SU-DHL-6 (cell line): ENCODE measurements around the gene CNOT1.

Source experiments
- H2AFZ ChIP-seq: fragments of 200-600 bp; sonication (generic); 2 replicates; pipeline ENCODE4 v1.6.1; 2014; ENCODE audit warnings: low read depth, mild to moderate bottlenecking, moderate library complexity, mixed read lengths, antibody characterized with exemption, low read length; ENCODE audit not compliant: severe bottlenecking
- H3F3A ChIP-seq: fragments of 200-600 bp; shearing (Covaris generic); 2 replicates; pipeline ENCODE4 v1.6.0; 2016; ENCODE audit warnings: antibody characterized with exemption, mild to moderate bottlenecking; ENCODE audit not compliant: insufficient read depth
- H3K27ac ChIP-seq: fragments of 200-600 bp; sonication (generic); 2 replicates; pipeline ENCODE4 v1.5.1; 2016; ENCODE audit warnings: low read depth, mild to moderate bottlenecking, low read length, moderate library complexity, mixed read lengths
- H3K27me3 ChIP-seq: fragments of 200-600 bp; sonication (generic), shearing (Covaris generic); 2 replicates; pipeline ENCODE4 v1.6.0; 2014; ENCODE audit warnings: mild to moderate bottlenecking, low read length
- H3K36me3 ChIP-seq: fragments of 200-600 bp; sonication (generic); 2 replicates; pipeline ENCODE4 v1.6.1; 2014; ENCODE audit warnings: mild to moderate bottlenecking, low read length, mixed read lengths
- H3K4me2 ChIP-seq: fragments of 300-600, 200-600 bp; shearing (Covaris generic), sonication (generic); 2 replicates; pipeline ENCODE4 v1.6.0; 2014; ENCODE audit warnings: low read length, low read depth, mild to moderate bottlenecking; ENCODE audit not compliant: poor library complexity, severe bottlenecking
- H3K4me3 ChIP-seq: fragments of 200-600 bp; sonication (generic); 2 replicates; pipeline ENCODE4 v1.5.1; 2014; ENCODE audit warnings: antibody characterized with exemption, low read length, mild to moderate bottlenecking, mixed read lengths; ENCODE audit not compliant: insufficient read depth, poor library complexity, severe bottlenecking
- H3K79me2 ChIP-seq: fragments of 200-600 bp; sonication (generic); 2 replicates; pipeline ENCODE4 v1.6.1; 2014; ENCODE audit warnings: mild to moderate bottlenecking, low read length, moderate library complexity; ENCODE audit not compliant: insufficient read depth
- H3K9ac ChIP-seq: fragments of 200-600 bp; sonication (generic); 2 replicates; pipeline ENCODE4 v1.7.0; 2014; ENCODE audit warnings: mild to moderate bottlenecking, low read length
- H3K9me2 ChIP-seq: fragments of 200-600 bp; sonication (generic); replicated peaks from 2 replicates; pipeline ENCODE4 v1.6.1; 2014; ENCODE audit warnings: low read length; ENCODE audit not compliant: insufficient read depth
- H3K9me3 ChIP-seq: fragments of 200-600 bp; sonication (generic); 2 replicates; pipeline ENCODE4 v1.6.1; 2014; ENCODE audit warnings: low read length, mixed read lengths; ENCODE audit not compliant: insufficient read depth
- H4K20me1 ChIP-seq: fragments of 200-600 bp; sonication (generic); 2 replicates; pipeline ENCODE4 v1.6.1; 2014; ENCODE audit warnings: low read depth, mild to moderate bottlenecking, antibody characterized with exemption, low read length, moderate library complexity, mixed read lengths
- EZH2phosphoT487 ChIP-seq: fragments of 200-600 bp; sonication (generic), shearing (Covaris generic); conservative IDR thresholded peaks from 2 replicates; pipeline ENCODE4 v1.6.1; 2018; ENCODE audit warnings: mild to moderate bottlenecking, antibody characterized with exemption, low read length, moderate library complexity, mixed read lengths
- TF ChIP-seq, protein P1 (sequence below): fragments of 200-600 bp; sonication (generic); IDR thresholded peaks from one replicate; pipeline ENCODE4 v1.5.1; 2017; ENCODE audit warnings: antibody characterized with exemption, mild to moderate bottlenecking, low read length, moderate library complexity; ENCODE audit not compliant: insufficient read depth, poor library complexity, severe bottlenecking

The CNOT1 gene

DNA sequence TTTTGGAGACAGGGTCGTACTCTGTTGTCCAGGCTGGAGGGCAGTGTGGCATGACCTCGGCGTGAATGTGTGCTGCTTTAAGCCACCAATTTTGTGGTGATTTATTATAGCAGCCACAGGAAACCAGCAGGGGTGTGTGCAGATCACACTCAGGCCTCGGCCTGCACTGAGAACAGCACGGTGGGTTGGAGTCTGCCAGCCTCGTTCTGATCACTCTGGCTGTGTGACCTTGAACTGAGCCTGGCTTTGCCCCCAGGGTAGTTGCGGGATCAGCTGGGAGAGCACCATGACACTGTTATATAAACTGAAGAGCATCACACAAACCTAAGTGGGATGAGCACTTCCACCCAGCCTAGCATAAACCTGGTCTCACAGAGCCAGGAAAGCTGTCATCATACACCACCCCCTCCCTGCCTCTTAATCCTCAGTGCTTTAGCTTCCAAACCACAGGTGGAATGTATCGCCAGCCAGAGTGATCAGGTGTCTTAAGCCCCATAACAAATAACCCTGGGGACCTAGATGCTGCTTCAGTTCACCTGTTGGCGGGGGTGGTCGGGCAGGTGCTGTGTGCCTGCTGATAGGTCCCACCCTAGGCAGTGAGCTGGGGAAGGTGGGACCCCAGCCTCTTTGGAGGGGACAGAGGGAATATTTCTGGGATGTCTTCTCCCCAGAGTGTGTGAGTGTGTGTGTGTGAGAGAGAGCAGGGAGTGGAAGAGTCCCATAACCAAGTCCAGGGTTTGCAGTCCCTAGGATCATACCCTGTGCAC lies 158.2 kb downstream of the CNOT1 start:
- H3K4me2 ChIP-seq = no peak overlapping the region
- no peak overlapping the region for H3K27ac ChIP-seq
- H3K9me3 ChIP-seq = no peaks in the 10 kb centered on the region
- H3K9ac ChIP-seq = no peak overlapping the region
- H4K20me1 ChIP-seq = no peaks in the 10 kb centered on the region
- no peak overlapping the region for H2AFZ ChIP-seq
- H3K79me2 ChIP-seq = no peaks in the 10 kb centered on the region
- H3K9me2 ChIP-seq = no peaks in the 10 kb centered on the region
- H3K36me3 ChIP-seq = no peaks in the 10 kb centered on the region
- no peak overlapping the region for H3K4me3 ChIP-seq
- H3K27me3 ChIP-seq = no peaks in the 10 kb centered on the region
- no peaks in the 10 kb centered on the region for H3F3A ChIP-seq
- TF ChIP-seq, protein P1, sequence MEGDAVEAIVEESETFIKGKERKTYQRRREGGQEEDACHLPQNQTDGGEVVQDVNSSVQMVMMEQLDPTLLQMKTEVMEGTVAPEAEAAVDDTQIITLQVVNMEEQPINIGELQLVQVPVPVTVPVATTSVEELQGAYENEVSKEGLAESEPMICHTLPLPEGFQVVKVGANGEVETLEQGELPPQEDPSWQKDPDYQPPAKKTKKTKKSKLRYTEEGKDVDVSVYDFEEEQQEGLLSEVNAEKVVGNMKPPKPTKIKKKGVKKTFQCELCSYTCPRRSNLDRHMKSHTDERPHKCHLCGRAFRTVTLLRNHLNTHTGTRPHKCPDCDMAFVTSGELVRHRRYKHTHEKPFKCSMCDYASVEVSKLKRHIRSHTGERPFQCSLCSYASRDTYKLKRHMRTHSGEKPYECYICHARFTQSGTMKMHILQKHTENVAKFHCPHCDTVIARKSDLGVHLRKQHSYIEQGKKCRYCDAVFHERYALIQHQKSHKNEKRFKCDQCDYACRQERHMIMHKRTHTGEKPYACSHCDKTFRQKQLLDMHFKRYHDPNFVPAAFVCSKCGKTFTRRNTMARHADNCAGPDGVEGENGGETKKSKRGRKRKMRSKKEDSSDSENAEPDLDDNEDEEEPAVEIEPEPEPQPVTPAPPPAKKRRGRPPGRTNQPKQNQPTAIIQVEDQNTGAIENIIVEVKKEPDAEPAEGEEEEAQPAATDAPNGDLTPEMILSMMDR = no peak
- TF ChIP-seq EZH2phosphoT487 = no peak
